HG02981 (cell line): ENCODE data around the gene PLA2G2D.

Experiments used
- ATAC-seq: cut with Tn5 transposase; IDR thresholded peaks from one replicate; pipeline ENCODE4 v1.9.1; 2021; ENCODE audit warnings: mild to moderate bottlenecking, moderate library complexity; ENCODE audit not compliant: unreplicated experiment

Gene PLA2G2D

GRCh38 chr1:20069874-20070273, 49.5 kb downstream of the PLA2G2D start, which contains the start of gene PLA2G5:
PLA2G5 (plus strand) TSS chr1:20070194; CDS start chr1:20084831, 14,637 bp downstream.
- ATAC-seq: no peak

GRCh38 chr1:20068722-20069121, 50.6 kb downstream of the PLA2G2D start:
- ATAC-seq: no peak

GRCh38 chr1:20063861-20064292, 55.5 kb downstream of the PLA2G2D start:
- no peak for ATAC-seq
